PC-9 (cell line): ENCODE measurements around the gene VAMP5. TPM values are rescaled to one million over a fixed set of nuclear protein-coding genes. Genes with fewer than 3 reads are reported as not detected.

ENCODE experiments used
- BruUV-seq: library from RNA; stranded (reverse); fragments of 400-500 nt; replicated peaks from 2 replicates; lab custom pipeline; 2021; lab: Mats Ljungman, UMichigan
- CTCF ChIA-PET: fragments of 300-600 bp; sonication (Branson Sonifier 250); formaldehyde crosslinking; loops from one replicate; lab custom pipeline; 2022; ENCODE audit warnings: antibody characterized with exemption; lab: Charles Lee
- POLR2A ChIA-PET: fragments of 300-600 bp; sonication (Branson Sonifier 250); formaldehyde crosslinking; loops from one replicate; lab custom pipeline; 2022; ENCODE audit warnings: antibody characterized with exemption; ENCODE audit not compliant: unreplicated experiment; lab: Charles Lee
- DNase-seq, 2 experiments: peaks; one replicate each; pipeline versions ENCODE4 v3.0.0 to v3.0.0-alpha.2; 2015 to 2022; ENCODE audit warnings: mixed read lengths in 1 of 2
- H2AFZ ChIP-seq: fragments of 200-600 bp; sonication (generic); 2 replicates; pipeline ENCODE4 v1.8.1; 2017; ENCODE audit warnings: antibody characterized with exemption
- H3F3A ChIP-seq: fragments of 200-600 bp; sonication (generic); 2 replicates; pipeline ENCODE4 v1.8.1; 2017; ENCODE audit warnings: antibody characterized with exemption, mild to moderate bottlenecking, low read depth; ENCODE audit not compliant: insufficient read depth
- H3K27ac ChIP-seq: fragments of 200-600 bp; sonication (generic); 2 replicates; pipeline ENCODE4 v1.6.1; 2016; ENCODE audit warnings: mixed run types
- H3K27me3 ChIP-seq: fragments of 200-600 bp; sonication (generic); 2 replicates; pipeline ENCODE4 v1.6.1; 2016; ENCODE audit warnings: low read depth, mixed run types; ENCODE audit not compliant: insufficient read depth
- H3K36me3 ChIP-seq: fragments of 200-600 bp; sonication (generic); 2 replicates; pipeline ENCODE4 v1.6.1; 2016; ENCODE audit warnings: low read depth, mixed run types
- H3K4me1 ChIP-seq: fragments of 200-600 bp; sonication (generic); replicated peaks from 2 replicates; pipeline ENCODE4 v1.6.1; 2016; ENCODE audit warnings: mixed run types; ENCODE audit not compliant: insufficient read depth
- H3K4me2 ChIP-seq: fragments of 200-600 bp; sonication (generic); 2 replicates; pipeline ENCODE4 v1.6.1; 2017; ENCODE audit warnings: mixed run types
- H3K4me3 ChIP-seq: fragments of 200-600 bp; sonication (generic); 2 replicates; pipeline ENCODE4 v1.6.1; 2016; ENCODE audit warnings: mixed run types
- H3K79me2 ChIP-seq: fragments of 200-600 bp; sonication (generic); 2 replicates; pipeline ENCODE4 v1.6.1; 2017; ENCODE audit warnings: low read depth, mixed run types
- H3K9me2 ChIP-seq: fragments of 200-600 bp; sonication (generic); 2 replicates; pipeline ENCODE4 v1.8.1; 2017; ENCODE audit warnings: mild to moderate bottlenecking; ENCODE audit not compliant: insufficient read depth
- H3K9me3 ChIP-seq: fragments of 200-600 bp; sonication (generic); 2 replicates; pipeline ENCODE4 v1.8.1; 2016; ENCODE audit warnings: low read depth; ENCODE audit not compliant: insufficient read depth
- H4K20me1 ChIP-seq: fragments of 200-600 bp; sonication (generic); 2 replicates; pipeline ENCODE4 v1.8.1; 2017; ENCODE audit not compliant: insufficient read depth
- CTCF ChIP-seq: fragments of 200-600 bp; sonication (generic); conservative IDR thresholded peaks from 2 replicates; pipeline ENCODE4 v1.6.1; 2017; ENCODE audit warnings: mixed run types, antibody characterized with exemption, mild to moderate bottlenecking, moderate library complexity
- EZH2 ChIP-seq: fragments of 200-600 bp; sonication (generic); IDR thresholded peaks from 2 replicates; pipeline ENCODE4 v1.8.0; 2017; ENCODE audit warnings: antibody characterized with exemption, low read depth
- intact Hi-C: fragments of 100-400 bp; cut with micrococcal nuclease; formaldehyde crosslinking; loops from one replicate; pipeline ENCODE4 v1.10.0; 2022; ENCODE audit not compliant: unreplicated experiment
- total RNA-seq: library from RNA; stranded (reverse); gene quantifications from 2 replicates; pipeline ENCODE4 v1.2.3, GENCODE V29; 2021

The VAMP5 gene
- total RNA-seq, 1 experiment from 2014 or later: 7.2 TPM

- Histone ChIP-seq H3K4me2 (no peak overlapping the region), H3K4me1 (peaks cover 6% of the 10 kb centered on the region; the same call in 1 of the 2 replicates), H3K4me3 (no peak overlapping the region), H4K20me1 (no peaks in the 10 kb centered on the region), H2AFZ (no peak overlapping the region), H3K27ac (no peak overlapping the region), H3F3A (no peaks in the 10 kb centered on the region), H3K79me2 (no peaks in the 10 kb centered on the region), H3K9me2 (no peaks in the 10 kb centered on the region), H3K9me3 (no peaks in the 10 kb centered on the region), H3K27me3 (no peaks in the 10 kb centered on the region), H3K36me3 (no peaks in the 10 kb centered on the region)
- TF ChIP-seq CTCF: no peak
- TF ChIP-seq EZH2: no peak
- no TSS peak for BruUV-seq
- intact Hi-C loops: no loop called here
- no peak for DNase-seq
- POLR2A ChIA-PET: interaction anchor here (0.6 kb wide), 1 partner anchor 33 kb away, joined by 3 read pairs; no protein-coding TSS in a partner anchor
- CTCF ChIA-PET: no interaction called here
Measured at GRCh38 chr2:85566265-85566664, 18.0 kb upstream of the VAMP5 start.

GRCh38 chr2:85575739-85576138, 8.5 kb upstream of the VAMP5 start:
- ChIA-PET POLR2A (interaction anchor here (0.6 kb wide), 1 partner anchor 1826 kb away, joined by 10 read pairs; no protein-coding TSS in a partner anchor), CTCF (no interaction called here)
- no peak overlapping the region for H2AFZ ChIP-seq

GRCh38 chr2:85577063-85577385, 7.2 kb upstream of the VAMP5 start:
- ChIA-PET CTCF (interaction anchor here (0.7 kb wide), 1 partner anchor 220 kb away, joined by 13 read pairs; no protein-coding TSS in a partner anchor), POLR2A (interaction anchor here (0.6 to 1.2 kb wide), 8 partner anchors 15 to 165 kb away, joined by 4 to 23 read pairs (median 8); partner anchors contain the start of genes C2orf68 and MAT2A)
- Histone ChIP-seq H3K4me1 (peaks cover 22% of the 10 kb centered on the region), H3K9me2 (no peaks in the 10 kb centered on the region), H3K27ac (peak overlapping the region; percentile 64), H4K20me1 (no peaks in the 10 kb centered on the region), H3K4me2 (peak overlapping the region; percentile 94), H3F3A (peaks cover 19% of the 10 kb centered on the region), H2AFZ (peak overlapping the region; percentile 83), H3K79me2 (peaks cover 26% of the 10 kb centered on the region), H3K27me3 (no peaks in the 10 kb centered on the region), H3K36me3 (no peaks in the 10 kb centered on the region), H3K4me3 (peak overlapping the region; percentile 60; the same call in 1 of the 2 replicates), H3K9me3 (no peaks in the 10 kb centered on the region)
- no peak for DNase-seq
- BruUV-seq: no TSS peak
- intact Hi-C loops: loop anchor here (2.0 kb wide), 1 partner anchor 26 kb away; the partner anchor contains the start of gene TMEM150A
- TF ChIP-seq EZH2 (no peak), CTCF (no peak)

More at GRCh38 chr2:85575739-85576138, 8.5 kb upstream of the VAMP5 start:
- intact Hi-C loops: loop anchor here (2.0 kb wide), 1 partner anchor 27 kb away; the partner anchor contains the start of gene TMEM150A
- peaks cover 22% of the 10 kb centered on the region for H3K4me1 ChIP-seq
- no peak overlapping the region for H3K4me3 ChIP-seq
- H3K79me2 ChIP-seq: peaks cover 26% of the 10 kb centered on the region
- H3K9me2 ChIP-seq: no peaks in the 10 kb centered on the region
- peaks cover 19% of the 10 kb centered on the region for H3F3A ChIP-seq
- no peak overlapping the region for H3K27ac ChIP-seq
- no peaks in the 10 kb centered on the region for H3K9me3 ChIP-seq
- no peak overlapping the region for H3K4me2 ChIP-seq
- no TSS peak for BruUV-seq
- H3K27me3 ChIP-seq: no peaks in the 10 kb centered on the region
- no peaks in the 10 kb centered on the region for H4K20me1 ChIP-seq
- TF ChIP-seq EZH2 (no peak), CTCF (no peak)
- DNase-seq: no peak
- H3K36me3 ChIP-seq: no peaks in the 10 kb centered on the region
